Fibroblast of mammary gland (primary cell): ENCODE measurements around the gene TMCC1.

Experiments
- DNase-seq: peaks from one replicate; pipeline ENCODE4 v3.0.0-alpha.2; 2010; ENCODE audit warnings: low read depth
- H3K4me3 ChIP-seq: 2 replicates; pipeline ENCODE4 v1.5.1; 2011; ENCODE audit warnings: low read depth, mild to moderate bottlenecking, low read length, moderate library complexity; ENCODE audit not compliant: control insufficient read depth
- TF ChIP-seq, protein P1 (sequence below): conservative IDR thresholded peaks from 2 replicates; pipeline ENCODE4 v1.5.1; 2011; ENCODE audit warnings: low read depth, low read length, inconsistent platforms; ENCODE audit not compliant: control insufficient read depth, insufficient read depth

Gene TMCC1

DNA sequence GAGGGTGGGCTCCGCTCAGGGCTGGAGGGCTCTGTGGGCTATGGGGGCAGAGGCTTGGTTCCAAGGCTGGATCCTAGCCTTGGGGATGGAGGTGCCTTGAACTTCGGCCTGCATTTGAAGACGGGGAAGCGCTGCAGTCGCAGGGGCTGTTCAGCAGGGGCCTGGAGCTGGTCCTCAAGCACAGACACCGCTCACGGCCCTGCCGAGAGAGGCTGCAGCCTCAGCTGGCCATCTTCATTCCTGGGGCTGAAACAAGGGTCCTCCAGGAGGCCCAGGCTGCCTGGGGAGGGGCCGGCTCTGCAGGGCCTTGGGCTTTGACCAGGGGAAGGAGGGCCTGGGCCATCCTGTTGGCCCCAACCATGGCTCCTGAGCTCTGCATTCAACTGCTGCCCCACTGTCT is 261.5 kb downstream of the TMCC1 start:
- TF ChIP-seq, protein P1, sequence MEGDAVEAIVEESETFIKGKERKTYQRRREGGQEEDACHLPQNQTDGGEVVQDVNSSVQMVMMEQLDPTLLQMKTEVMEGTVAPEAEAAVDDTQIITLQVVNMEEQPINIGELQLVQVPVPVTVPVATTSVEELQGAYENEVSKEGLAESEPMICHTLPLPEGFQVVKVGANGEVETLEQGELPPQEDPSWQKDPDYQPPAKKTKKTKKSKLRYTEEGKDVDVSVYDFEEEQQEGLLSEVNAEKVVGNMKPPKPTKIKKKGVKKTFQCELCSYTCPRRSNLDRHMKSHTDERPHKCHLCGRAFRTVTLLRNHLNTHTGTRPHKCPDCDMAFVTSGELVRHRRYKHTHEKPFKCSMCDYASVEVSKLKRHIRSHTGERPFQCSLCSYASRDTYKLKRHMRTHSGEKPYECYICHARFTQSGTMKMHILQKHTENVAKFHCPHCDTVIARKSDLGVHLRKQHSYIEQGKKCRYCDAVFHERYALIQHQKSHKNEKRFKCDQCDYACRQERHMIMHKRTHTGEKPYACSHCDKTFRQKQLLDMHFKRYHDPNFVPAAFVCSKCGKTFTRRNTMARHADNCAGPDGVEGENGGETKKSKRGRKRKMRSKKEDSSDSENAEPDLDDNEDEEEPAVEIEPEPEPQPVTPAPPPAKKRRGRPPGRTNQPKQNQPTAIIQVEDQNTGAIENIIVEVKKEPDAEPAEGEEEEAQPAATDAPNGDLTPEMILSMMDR = no peak
- no peak overlapping the region for H3K4me3 ChIP-seq
- no peak for DNase-seq

DNA sequence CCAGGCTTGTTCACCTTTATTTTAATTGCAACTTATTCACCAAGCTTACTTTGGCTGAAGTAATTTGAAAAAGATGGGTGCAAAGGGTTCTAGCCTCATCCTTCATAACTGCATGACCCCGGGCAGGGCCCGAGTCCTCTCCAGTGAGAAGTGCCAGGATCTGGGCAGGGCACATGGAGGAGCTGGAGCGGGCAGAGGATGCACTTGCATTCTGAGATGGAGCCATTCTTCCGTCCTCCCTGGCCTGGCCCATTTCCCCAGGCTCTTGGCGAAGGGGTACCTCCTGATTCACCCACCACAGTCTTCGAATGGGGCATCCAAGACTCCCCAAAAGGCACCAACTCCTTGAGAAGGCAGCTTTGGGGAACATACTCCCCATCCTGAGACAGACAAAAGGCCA is 264.5 kb downstream of the TMCC1 start:
- TF ChIP-seq, protein P1 = no peak
- no peak for DNase-seq
- no peak overlapping the region for H3K4me3 ChIP-seq

DNA sequence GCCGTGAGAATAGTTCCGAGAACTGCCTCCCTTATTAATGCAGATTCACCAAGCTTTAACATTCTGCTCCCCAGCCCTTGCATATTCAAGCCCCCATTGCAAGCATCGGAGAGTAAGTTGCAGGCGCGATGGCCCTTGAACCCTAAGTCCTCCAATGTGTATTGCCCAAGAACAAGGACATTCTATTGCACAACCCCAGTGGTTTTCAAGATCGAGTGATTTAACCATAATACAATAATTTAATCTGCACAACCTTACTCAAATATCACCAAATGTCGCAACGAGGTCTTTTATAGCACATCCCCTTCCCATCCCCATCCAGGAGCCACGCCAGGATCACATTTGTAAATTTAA is 265.4 kb downstream of the TMCC1 start:
- TF ChIP-seq, protein P1 = no peak
- DNase-seq = peak; percentile 74
- peak overlapping the region; percentile 9 for H3K4me3 ChIP-seq

DNA sequence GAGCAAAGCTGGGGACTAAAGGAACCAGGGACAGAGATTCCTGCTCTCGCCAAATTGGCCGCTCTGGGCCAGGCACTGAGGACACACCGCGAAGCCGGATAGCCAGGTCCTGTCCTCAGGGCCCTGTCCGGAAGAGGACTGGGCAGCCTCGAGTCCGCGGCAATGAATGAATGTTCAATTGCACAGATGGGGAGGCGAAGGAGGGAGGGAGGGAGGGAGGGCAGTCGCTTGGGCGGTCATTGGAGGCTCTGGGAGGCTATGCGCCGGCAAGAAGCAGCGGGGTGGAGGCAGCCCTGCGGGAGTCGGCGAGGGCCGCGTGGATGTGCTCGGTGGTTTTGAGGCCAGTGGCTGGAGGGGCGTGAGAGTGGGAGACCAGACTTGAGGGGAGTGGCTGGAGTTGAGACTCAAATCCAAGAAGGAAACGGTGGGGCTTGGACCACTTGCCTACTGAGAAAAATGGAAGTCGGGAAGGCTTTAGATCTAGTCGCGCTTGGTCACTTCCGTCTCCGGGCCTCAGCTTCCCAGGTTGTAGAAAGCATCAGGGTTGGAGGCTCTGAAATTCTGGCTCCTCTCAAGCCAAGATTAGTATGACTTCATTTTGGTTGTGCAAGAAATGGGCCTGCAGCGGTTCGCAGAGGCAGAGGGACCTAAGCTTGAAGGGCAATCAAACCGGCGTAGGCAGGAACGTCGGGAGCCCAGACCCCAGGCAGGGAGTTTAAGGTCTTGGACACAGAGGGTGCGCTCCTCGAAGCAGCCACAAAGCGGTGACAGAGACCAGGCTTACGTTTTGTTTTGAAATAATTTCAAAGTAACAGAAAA is 266.0 kb downstream of the TMCC1 start:
- H3K4me3 ChIP-seq = peak overlapping the region; percentile 26
- TF ChIP-seq, protein P1 = peak; percentile 67
- peak; percentile 91 for DNase-seq

DNA sequence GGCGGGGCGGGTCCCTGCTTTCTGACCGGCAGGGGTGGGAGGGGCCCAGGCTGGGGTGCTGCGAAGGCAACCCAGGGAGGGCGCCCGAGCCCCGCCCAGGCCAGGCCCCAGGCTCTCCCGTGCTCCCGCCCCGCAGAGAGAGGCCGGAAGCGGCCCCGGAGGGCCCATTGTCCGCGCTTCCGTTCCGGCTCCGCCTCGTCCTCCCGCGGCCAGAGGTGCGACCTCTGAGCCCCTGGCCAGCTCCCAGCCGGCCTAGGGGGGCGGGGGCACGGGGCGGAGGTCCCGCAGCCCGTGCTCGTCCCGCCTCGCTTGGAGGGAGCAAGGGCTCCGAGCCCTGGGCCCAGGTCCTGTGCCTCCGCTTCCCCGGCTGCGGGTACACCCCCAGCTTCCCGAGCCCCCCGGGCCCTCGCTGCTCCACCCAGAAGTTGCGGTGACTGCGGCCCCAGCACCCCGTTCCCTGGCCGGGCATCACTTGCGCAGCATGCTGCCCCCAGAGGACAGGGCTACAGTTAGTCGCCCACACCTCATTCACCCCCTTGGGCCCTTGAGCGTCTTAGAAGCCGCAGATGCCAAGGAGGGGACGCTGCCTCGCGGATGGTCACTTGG is 266.7 kb downstream of the TMCC1 start:
- H3K4me3 ChIP-seq = peak overlapping the region; percentile 26
- TF ChIP-seq, protein P1 = no peak
- peak; percentile 77 for DNase-seq

DNA sequence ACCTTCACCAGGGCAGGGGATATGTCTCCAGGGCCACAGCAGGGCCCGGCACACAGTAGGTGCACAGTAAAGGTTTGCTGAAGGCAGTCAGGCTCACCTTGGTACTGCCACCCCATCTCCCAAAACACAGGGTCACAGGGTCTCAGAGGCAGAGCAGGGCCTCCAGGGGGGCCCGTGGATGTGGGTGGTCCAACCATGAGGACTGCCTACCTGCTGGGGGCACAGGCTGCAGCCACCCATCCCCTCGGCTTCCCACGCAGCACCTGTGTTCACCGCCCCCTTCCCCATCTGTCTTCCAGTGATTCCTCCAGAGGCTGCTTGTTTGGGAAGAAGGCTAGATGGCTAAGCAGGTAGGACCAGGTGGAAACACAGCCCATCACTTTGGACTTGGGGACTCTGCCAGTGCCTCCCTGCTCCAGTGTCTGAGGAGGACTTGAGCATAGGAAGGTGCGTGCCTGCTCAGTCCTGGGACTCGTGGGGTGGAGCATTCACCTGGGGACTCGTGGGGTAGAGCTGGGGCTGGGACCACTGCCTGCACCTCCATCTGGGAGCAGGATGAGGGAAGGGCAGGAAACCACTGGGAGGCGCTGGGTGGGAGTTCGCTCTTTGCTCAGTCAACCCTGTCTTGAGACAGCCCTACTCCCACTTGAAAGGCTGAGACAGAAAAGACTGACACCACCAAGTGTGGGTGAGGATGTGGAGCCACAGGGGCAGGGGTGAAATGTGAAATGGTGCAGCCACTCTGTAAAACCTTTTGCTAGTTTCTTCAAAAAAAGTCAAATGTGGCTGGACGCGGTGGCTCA is 268.2 kb downstream of the TMCC1 start:
- no peak for DNase-seq
- H3K4me3 ChIP-seq = no peak overlapping the region
- TF ChIP-seq, protein P1 = peak; percentile 19
